ENCODE results near the gene MB21D2. TPM values are rescaled to one million over a fixed set of nuclear protein-coding genes. Genes with fewer than 3 reads are reported as not detected.

The MB21D2 gene
- total RNA-seq, 6 donors from 2014 or later, result 4.6 to 8.0 (median 5.3) TPM

GRCh38 chr3:192890347-192891335, 27.0 kb downstream of the MB21D2 start:
- peaks cover 2 to 11% (median 10%) of the 10 kb centered on the region in 4 donors for H3K4me1 ChIP-seq
- H3K9me3 ChIP-seq, result no peaks in the 10 kb centered on the region
- no peak overlapping the region for H3K4me3 ChIP-seq
- TF ChIP-seq POLR2A (IDR thresholded peaks at IDR 0.05), result no peak
- no peak for TF ChIP-seq POLR2AphosphoS5 (IDR thresholded peaks at IDR 0.05)
- no peak for TF ChIP-seq CTCF (IDR thresholded peaks at IDR 0.05)
- no peak for TF ChIP-seq EP300 (IDR thresholded peaks at IDR 0.05)
- DNase-seq, result no peak
- ATAC-seq (ENCODE audit: low FRiP score in 2 of 2), result no peak
- no peaks in the 10 kb centered on the region for H3K27me3 ChIP-seq
- H3K36me3 ChIP-seq, result no peaks in the 10 kb centered on the region
- no peak overlapping the region for H3K27ac ChIP-seq
- 88 to 91% methylated on average over 13 of the region's 13 CpGs for WGBS, 2 donors

- no peak for TF ChIP-seq POLR2A (IDR thresholded peaks at IDR 0.05)
- no peak for TF ChIP-seq EP300 (IDR thresholded peaks at IDR 0.05)
- TF ChIP-seq CTCF (IDR thresholded peaks at IDR 0.05), result no peak
- TF ChIP-seq POLR2AphosphoS5 (IDR thresholded peaks at IDR 0.05), result no peak
- Histone ChIP-seq H3K27ac (no peak overlapping the region), H3K4me3 (no peak overlapping the region), H3K27me3 (no peaks in the 10 kb centered on the region), H3K36me3 (no peaks in the 10 kb centered on the region), H3K4me1 (peaks cover 2 to 11% (median 10%) of the 10 kb centered on the region in 4 donors), H3K9me3 (no peaks in the 10 kb centered on the region)
- WGBS, 2 donors, result 56 to 61% methylated on average over 3 of the region's 3 CpGs
- DNase-seq, result no peak
- ATAC-seq (ENCODE audit: low FRiP score in 2 of 2), result no peak
Measured at GRCh38 chr3:192889679-192890078, 28.0 kb downstream of the MB21D2 start.

- DNase-seq (no peak), ATAC-seq (ENCODE audit: low FRiP score in 2 of 2) (no peak)
- Histone ChIP-seq H3K4me1 (peaks cover 2 to 11% (median 10%) of the 10 kb centered on the region in 4 donors), H3K27ac (no peak overlapping the region), H3K9me3 (no peaks in the 10 kb centered on the region), H3K36me3 (no peaks in the 10 kb centered on the region), H3K27me3 (no peaks in the 10 kb centered on the region), H3K4me3 (no peak overlapping the region)
- TF ChIP-seq EP300 (IDR thresholded peaks at IDR 0.05) (no peak), CTCF (IDR thresholded peaks at IDR 0.05) (no peak), POLR2A (IDR thresholded peaks at IDR 0.05) (no peak), POLR2AphosphoS5 (IDR thresholded peaks at IDR 0.05) (no peak)
- 75 to 82% methylated on average over 5 of the region's 5 CpGs for WGBS, 2 donors
Measured at GRCh38 chr3:192888190-192888589, 29.5 kb downstream of the MB21D2 start.

- ATAC-seq (ENCODE audit: low FRiP score in 2 of 2) (no peak), DNase-seq (no peak)
- H3K4me3 ChIP-seq, result no peak overlapping the region
- H3K36me3 ChIP-seq, result no peaks in the 10 kb centered on the region
- H3K27ac ChIP-seq, result no peak overlapping the region
- H3K27me3 ChIP-seq, result no peaks in the 10 kb centered on the region
- WGBS, 2 donors, result 76 to 81% methylated on average over 7 of the region's 7 CpGs
- no peaks in the 10 kb centered on the region for H3K9me3 ChIP-seq
- H3K4me1 ChIP-seq, result peaks cover 2 to 11% (median 10%) of the 10 kb centered on the region in 4 donors
- TF ChIP-seq POLR2A (IDR thresholded peaks at IDR 0.05) (no peak), POLR2AphosphoS5 (IDR thresholded peaks at IDR 0.05) (no peak), EP300 (IDR thresholded peaks at IDR 0.05) (no peak), CTCF (IDR thresholded peaks at IDR 0.05) (no peak)
Measured at GRCh38 chr3:192887701-192888100, 30.0 kb downstream of the MB21D2 start.

All from upper lobe of left lung (tissue), 6 donors.